ENCODE results near the gene CAPN14. TPM values are rescaled to one million over a fixed set of nuclear protein-coding genes. Genes with fewer than 3 reads are reported as not detected.

The CAPN14 gene
- total and polyA plus RNA-seq, 2 experiments from 2014 or later, result 0.06 to 0.33 TPM

GRCh38 chr2:31247711-31248110 lies 30.4 kb upstream of the CAPN14 start:
- Histone ChIP-seq H3K27me3 (no peaks in the 10 kb centered on the region), H3K79me2 (no peaks in the 10 kb centered on the region), H3K4me2 (no peak overlapping the region), H3K36me3 (replicated peaks; ENCODE audit: insufficient read depth, low read depth) (no peaks in the 10 kb centered on the region), H3K4me3 (no peak overlapping the region), H3K9me2 (replicated peaks; ENCODE audit: insufficient read depth) (no peaks in the 10 kb centered on the region), H3K4me1 (ENCODE audit: insufficient read depth) (no peaks in the 10 kb centered on the region), H3K27ac (no peak overlapping the region), H4K20me1 (ENCODE audit: insufficient read depth, poor library complexity, severe bottlenecking) (no peaks in the 10 kb centered on the region), H3K9me3 (ENCODE audit: low read depth) (no peaks in the 10 kb centered on the region), H2AFZ (no peak overlapping the region)
- WGBS (ENCODE audit: low lambda C conversion rate, missing lambda C conversion rate), result 78% methylated on average over 5 of the region's 5 CpGs
- TF ChIP-seq CTCF (IDR thresholded peaks at IDR 0.05; ENCODE audit: poor library complexity) (no peak), EZH2 (IDR thresholded peaks at IDR 0.05; ENCODE audit: borderline replicate concordance) (no peak), EZH2phosphoT487 (IDR thresholded peaks at IDR 0.05; ENCODE audit: low read depth, severe bottlenecking, unreplicated experiment) (no peak)
- DNase-seq (ENCODE audit: low spot score), result no peak

- Histone ChIP-seq H4K20me1 (ENCODE audit: insufficient read depth, poor library complexity, severe bottlenecking) (no peaks in the 10 kb centered on the region), H3K4me3 (no peak overlapping the region), H3K9me3 (ENCODE audit: low read depth) (no peaks in the 10 kb centered on the region), H3K4me2 (no peak overlapping the region), H2AFZ (no peak overlapping the region), H3K27me3 (no peaks in the 10 kb centered on the region), H3K4me1 (ENCODE audit: insufficient read depth) (no peaks in the 10 kb centered on the region), H3K27ac (no peak overlapping the region), H3K9me2 (replicated peaks; ENCODE audit: insufficient read depth) (no peaks in the 10 kb centered on the region), H3K36me3 (replicated peaks; ENCODE audit: insufficient read depth, low read depth) (no peaks in the 10 kb centered on the region), H3K79me2 (no peaks in the 10 kb centered on the region)
- no peak for DNase-seq (ENCODE audit: low spot score)
- TF ChIP-seq EZH2 (IDR thresholded peaks at IDR 0.05; ENCODE audit: borderline replicate concordance), result no peak
- TF ChIP-seq CTCF (IDR thresholded peaks at IDR 0.05; ENCODE audit: poor library complexity), result no peak
- TF ChIP-seq EZH2phosphoT487 (IDR thresholded peaks at IDR 0.05; ENCODE audit: low read depth, severe bottlenecking, unreplicated experiment), result no peak
- 83% methylated on average over 3 of the region's 3 CpGs for WGBS (ENCODE audit: low lambda C conversion rate, missing lambda C conversion rate)
Measured at GRCh38 chr2:31246184-31246852, 29.0 kb upstream of the CAPN14 start.

DNA sequence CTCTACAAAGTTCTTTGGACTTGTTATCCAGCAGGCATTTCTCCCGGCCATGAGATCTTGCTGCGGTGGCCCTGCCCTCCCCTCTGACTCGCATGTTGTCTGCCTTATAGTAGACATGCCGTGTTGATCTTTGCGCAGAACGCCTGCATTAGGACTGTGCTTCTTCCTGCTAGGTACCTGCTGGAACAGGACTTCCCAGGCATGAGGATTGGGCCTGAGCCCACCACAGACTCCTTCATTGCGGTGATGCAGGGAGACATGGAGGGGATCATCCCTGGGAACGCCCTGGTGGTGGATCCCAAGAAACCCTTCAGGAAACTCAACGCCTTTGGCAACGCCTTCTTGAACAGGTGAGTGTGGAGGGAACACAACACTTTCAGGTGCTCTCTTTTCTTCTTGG lies 26.8 kb upstream of the CAPN14 start:
- H3K27me3 ChIP-seq, result no peaks in the 10 kb centered on the region
- 92% methylated on average over 10 of the region's 10 CpGs for WGBS (ENCODE audit: low lambda C conversion rate, missing lambda C conversion rate)

More for the DNA sequence above, 26.8 kb upstream of the CAPN14 start:
- Histone ChIP-seq H3K9me2 (replicated peaks; ENCODE audit: insufficient read depth) (no peaks in the 10 kb centered on the region), H3K27ac (no peak overlapping the region), H2AFZ (no peak overlapping the region), H3K36me3 (replicated peaks; ENCODE audit: insufficient read depth, low read depth) (no peaks in the 10 kb centered on the region), H3K4me2 (no peak overlapping the region), H3K4me3 (no peak overlapping the region), H3K4me1 (ENCODE audit: insufficient read depth) (no peaks in the 10 kb centered on the region), H4K20me1 (ENCODE audit: insufficient read depth, poor library complexity, severe bottlenecking) (no peaks in the 10 kb centered on the region), H3K9me3 (ENCODE audit: low read depth) (no peaks in the 10 kb centered on the region), H3K79me2 (no peaks in the 10 kb centered on the region)
- no peak for DNase-seq (ENCODE audit: low spot score)
- TF ChIP-seq CTCF (IDR thresholded peaks at IDR 0.05; ENCODE audit: poor library complexity) (no peak), EZH2 (IDR thresholded peaks at IDR 0.05; ENCODE audit: borderline replicate concordance) (no peak), EZH2phosphoT487 (IDR thresholded peaks at IDR 0.05; ENCODE audit: low read depth, severe bottlenecking, unreplicated experiment) (no peak)
